Gastroesophageal sphincter (tissue), 3 donors: Measurements from ENCODE around the gene MCOLN2.

Experiments
- EP300 ChIP-seq: sonication (generic); formaldehyde crosslinking; IDR thresholded peaks from one replicate; pipeline ENCODE4 v1.6.1; 2017; ENCODE audit warnings: antibody characterized with exemption, mild to moderate bottlenecking
- POLR2A ChIP-seq, 2 donors: fragments of 450-650 bp; IDR thresholded peaks; one replicate each; pipeline ENCODE4 v1.6.1; 2017; ENCODE audit warnings: antibody characterized with exemption in 2 of 2, mild to moderate bottlenecking in 2 of 2, moderate library complexity in 1 of 2
- POLR2AphosphoS5 ChIP-seq: sonication (generic); formaldehyde crosslinking; IDR thresholded peaks from one replicate; pipeline ENCODE4 v1.6.1; 2017; ENCODE audit warnings: antibody characterized with exemption
- TF ChIP-seq, protein P1 (sequence below), 4 experiments: fragments of 200-600 bp in 2 of 4; fragments of 450-650 bp in 2 of 4; sonication (generic) in 1 of 4; IDR thresholded peaks; one replicate each; pipeline ENCODE4 v1.5.1; 2017 to 2019; ENCODE audit warnings: antibody characterized with exemption in 4 of 4, mild to moderate bottlenecking in 2 of 4, moderate library complexity in 2 of 4

DNA sequence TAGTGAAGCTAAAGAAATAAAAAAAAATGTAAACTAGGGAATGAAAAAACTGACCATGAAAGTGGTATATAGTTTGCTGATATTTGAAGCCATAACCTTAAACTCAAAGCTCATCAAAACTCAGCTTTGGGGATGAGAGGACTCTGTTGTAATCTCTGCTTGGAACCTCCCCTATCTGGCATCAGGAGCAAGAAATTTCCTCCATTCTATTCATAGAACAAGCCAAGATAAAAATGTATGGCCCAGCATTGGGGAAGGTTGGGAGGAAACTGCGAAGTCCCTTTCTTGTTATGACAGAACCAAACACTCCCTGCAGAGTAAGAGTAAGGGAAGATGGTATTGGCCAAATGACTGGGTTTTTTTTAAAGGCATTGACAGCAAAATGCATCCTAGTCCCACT is 35.6 kb downstream of the MCOLN2 start:
- TF ChIP-seq POLR2A (IDR thresholded peaks at IDR 0.05) (no peak), POLR2AphosphoS5 (no peak), EP300 (no peak)
- TF ChIP-seq, protein P1, sequence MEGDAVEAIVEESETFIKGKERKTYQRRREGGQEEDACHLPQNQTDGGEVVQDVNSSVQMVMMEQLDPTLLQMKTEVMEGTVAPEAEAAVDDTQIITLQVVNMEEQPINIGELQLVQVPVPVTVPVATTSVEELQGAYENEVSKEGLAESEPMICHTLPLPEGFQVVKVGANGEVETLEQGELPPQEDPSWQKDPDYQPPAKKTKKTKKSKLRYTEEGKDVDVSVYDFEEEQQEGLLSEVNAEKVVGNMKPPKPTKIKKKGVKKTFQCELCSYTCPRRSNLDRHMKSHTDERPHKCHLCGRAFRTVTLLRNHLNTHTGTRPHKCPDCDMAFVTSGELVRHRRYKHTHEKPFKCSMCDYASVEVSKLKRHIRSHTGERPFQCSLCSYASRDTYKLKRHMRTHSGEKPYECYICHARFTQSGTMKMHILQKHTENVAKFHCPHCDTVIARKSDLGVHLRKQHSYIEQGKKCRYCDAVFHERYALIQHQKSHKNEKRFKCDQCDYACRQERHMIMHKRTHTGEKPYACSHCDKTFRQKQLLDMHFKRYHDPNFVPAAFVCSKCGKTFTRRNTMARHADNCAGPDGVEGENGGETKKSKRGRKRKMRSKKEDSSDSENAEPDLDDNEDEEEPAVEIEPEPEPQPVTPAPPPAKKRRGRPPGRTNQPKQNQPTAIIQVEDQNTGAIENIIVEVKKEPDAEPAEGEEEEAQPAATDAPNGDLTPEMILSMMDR (IDR thresholded peaks at IDR 0.05): no peak
